HG02623 (cell line): ENCODE measurements around the gene KLHDC7A.
"Not testable (repeated sequence)": the region's sequence is repeated elsewhere in the genome, so short reads cannot be mapped to it uniquely, and the experiment has no call there.

ENCODE experiments used
- ATAC-seq: cut with Tn5 transposase; IDR thresholded peaks from one replicate; pipeline ENCODE4 v1.9.1; 2021; ENCODE audit warnings: moderate library complexity; ENCODE audit not compliant: unreplicated experiment

Gene KLHDC7A

GRCh38 chr1:18480315-18481189 is at the start of gene KLHDC7A:
Gene KLHDC7A, plus strand, starts transcription at chr1:18480930. Its CDS starts 52 bp downstream, at chr1:18480982.
- no peak for ATAC-seq

GRCh38 chr1:18434041-18434440 is 46.7 kb upstream of the KLHDC7A start:
- no peak for ATAC-seq

GRCh38 chr1:18440385-18441226 is 40.1 kb upstream of the KLHDC7A start:
- no peak for ATAC-seq

GRCh38 chr1:18443587-18444520 is 36.9 kb upstream of the KLHDC7A start:
- no peak for ATAC-seq

- no peak for ATAC-seq
These were observed 36.2 kb upstream of the KLHDC7A start for GRCh38 chr1:18444563-18444962.

GRCh38 chr1:18446751-18447150 is 34.0 kb upstream of the KLHDC7A start:
- ATAC-seq = no peak

- ATAC-seq = no peak
These were observed 33.1 kb upstream of the KLHDC7A start for GRCh38 chr1:18447509-18448220.

- ATAC-seq = no peak
These were observed 31.8 kb upstream of the KLHDC7A start for GRCh38 chr1:18448889-18449288.

- ATAC-seq = no peak
These were observed 28.2 kb upstream of the KLHDC7A start for GRCh38 chr1:18452550-18452949.

- no peak for ATAC-seq
These were observed 22.3 kb upstream of the KLHDC7A start for GRCh38 chr1:18458133-18459092.

GRCh38 chr1:18461656-18462055 is 19.1 kb upstream of the KLHDC7A start:
- ATAC-seq = no peak

GRCh38 chr1:18462517-18462916 is 18.2 kb upstream of the KLHDC7A start:
- not testable (repeated sequence) for ATAC-seq

GRCh38 chr1:18463063-18463462 is 17.7 kb upstream of the KLHDC7A start:
- ATAC-seq = no peak

- ATAC-seq = no peak
These were observed 16.6 kb upstream of the KLHDC7A start for GRCh38 chr1:18463984-18464664.

GRCh38 chr1:18464665-18465050 is 16.1 kb upstream of the KLHDC7A start:
- no peak for ATAC-seq

- no peak for ATAC-seq
These were observed 14.1 kb upstream of the KLHDC7A start for GRCh38 chr1:18466676-18467075.

GRCh38 chr1:18468570-18468969 is 12.2 kb upstream of the KLHDC7A start:
- ATAC-seq = no peak

GRCh38 chr1:18469514-18469913 is 11.2 kb upstream of the KLHDC7A start:
- ATAC-seq = no peak
